ENCODE measurements around the gene ETV7.

Gene ETV7

GRCh38 chr6:36337814-36338213, 49.7 kb downstream of the ETV7 start:
- no peak for DNase-seq

- DNase-seq: no peak
These were observed 50.7 kb downstream of the ETV7 start, which contains the start of gene BNIP5 for GRCh38 chr6:36336779-36337241. Gene BNIP5 (minus strand): TSS chr6:36336888. CDS start chr6:36330690, 6,198 bp downstream.

- no peak for DNase-seq
These were observed 51.2 kb downstream of the ETV7 start for GRCh38 chr6:36336208-36336710.

GRCh38 chr6:36335465-36336207, 51.8 kb downstream of the ETV7 start:
- no peak for DNase-seq

GRCh38 chr6:36334832-36335459, 52.5 kb downstream of the ETV7 start:
- DNase-seq: no peak

GRCh38 chr6:36333931-36334725, 53.3 kb downstream of the ETV7 start:
- DNase-seq: peak; percentile 9 to 25

GRCh38 chr6:36333171-36333895, 54.1 kb downstream of the ETV7 start:
- no peak for DNase-seq

GRCh38 chr6:36331381-36331780, 56.1 kb downstream of the ETV7 start:
- no peak for DNase-seq

GRCh38 chr6:36330366-36330765, 57.1 kb downstream of the ETV7 start:
- DNase-seq: no peak

- DNase-seq: peak; percentile 24 to 41
These were observed 57.6 kb downstream of the ETV7 start for GRCh38 chr6:36329798-36330291.

GRCh38 chr6:36328600-36328999, 58.9 kb downstream of the ETV7 start:
- DNase-seq: no peak

- DNase-seq: peak; percentile 15 to 66
These were observed 59.6 kb downstream of the ETV7 start for GRCh38 chr6:36327919-36328236.

GRCh38 chr6:36327226-36327918, 60.1 kb downstream of the ETV7 start:
- no peak for DNase-seq

- peak; percentile 45 to 63 for DNase-seq
These were observed 61.0 kb downstream of the ETV7 start for GRCh38 chr6:36326356-36326995.

- no peak for DNase-seq
These were observed 62.8 kb downstream of the ETV7 start for GRCh38 chr6:36324715-36325114.

GRCh38 chr6:36324191-36324590, 63.3 kb downstream of the ETV7 start:
- DNase-seq: no peak

GRCh38 chr6:36323062-36323461, 64.4 kb downstream of the ETV7 start:
- DNase-seq: peak; percentile 40 to 66

GRCh38 chr6:36322591-36322990, 64.9 kb downstream of the ETV7 start:
- no peak for DNase-seq

- peak in 1 of 2 experiments; percentile 14 for DNase-seq
These were observed 67.0 kb downstream of the ETV7 start for GRCh38 chr6:36320475-36320874.

- DNase-seq: peak in 1 of 2 experiments; percentile 21
These were observed 67.6 kb downstream of the ETV7 start for GRCh38 chr6:36319821-36320220.

- peak; percentile 90 to 94 for DNase-seq
These were observed 68.1 kb downstream of the ETV7 start for GRCh38 chr6:36319436-36319762.

All from NCI-H524 (cell line).